IMR-90 (cell line): Measurements from ENCODE around the gene LZIC. TPM values are rescaled to one million over a fixed set of nuclear protein-coding genes. Genes with fewer than 3 reads are reported as not detected.

Experiments used
- ATAC-seq: fragments of 200-7000 bp; cut with Tn5 transposase; 2 replicates; pipeline ENCODE4 v1.9.1; 2020; ENCODE audit warnings: low read depth, mild to moderate bottlenecking, moderate library complexity
- BruUV-seq: library from RNA; stranded (reverse); fragments of 400-500 nt; replicated peaks from 2 replicates; lab custom pipeline; 2021; lab: Mats Ljungman, UMichigan
- CTCF ChIA-PET: fragments of 300-600 bp; formaldehyde crosslinking; extraction: SDS; loops from one replicate; lab custom pipeline; 2021; ENCODE audit warnings: antibody characterized with exemption; lab: Yijun Ruan, JAX
- POLR2A ChIA-PET: fragments of 300-600 bp; sonication (Branson Sonifier 250); formaldehyde crosslinking; loops from one replicate; lab custom pipeline; 2022; ENCODE audit warnings: antibody characterized with exemption; ENCODE audit not compliant: unreplicated experiment; lab: Charles Lee
- DNase-seq: peaks from one replicate; pipeline ENCODE4 v3.0.0; 2013
- H2AFZ ChIP-seq: replicated peaks from 2 replicates; pipeline ENCODE3; 2013; ENCODE audit warnings: low read length, mild to moderate bottlenecking; ENCODE audit not compliant: poor library complexity
- H2AK5ac ChIP-seq: 2 replicates; pipeline ENCODE4 v1.6.1; 2013; ENCODE audit warnings: low read depth, low read length, inconsistent platforms
- H2AK9ac ChIP-seq: replicated peaks from 2 replicates; pipeline ENCODE3; 2013; ENCODE audit warnings: mild to moderate bottlenecking, low read depth, low read length, moderate library complexity; ENCODE audit not compliant: poor library complexity
- H2BK120ac ChIP-seq: 2 replicates; pipeline ENCODE4 v1.6.1; 2013; ENCODE audit warnings: low read depth, low read length, inconsistent platforms
- H2BK15ac ChIP-seq: 3 replicates; pipeline ENCODE4 v1.6.1; 2013; ENCODE audit warnings: low read depth, low read length, inconsistent platforms
- H2BK20ac ChIP-seq: 2 replicates; pipeline ENCODE4 v1.6.1; 2013; ENCODE audit warnings: low read depth, mild to moderate bottlenecking, inconsistent platforms, low read length, moderate library complexity
- H2BK5ac ChIP-seq: 2 replicates; pipeline ENCODE4 v1.6.1; 2013; ENCODE audit warnings: mild to moderate bottlenecking, low read depth, low read length, inconsistent platforms; ENCODE audit not compliant: poor library complexity, severe bottlenecking
- H3K14ac ChIP-seq: replicated peaks from 2 replicates; pipeline ENCODE4 v1.6.1; 2013; ENCODE audit warnings: low read depth, low read length, inconsistent platforms
- H3K18ac ChIP-seq: 2 replicates; pipeline ENCODE4 v1.6.1; 2013; ENCODE audit warnings: low read depth, low read length, control low read depth
- H3K23ac ChIP-seq: 2 replicates; pipeline ENCODE4 v1.6.1; 2013; ENCODE audit warnings: low read depth, low read length, inconsistent platforms
- H3K27ac ChIP-seq: 2 replicates; pipeline ENCODE4 v1.5.1; 2013; ENCODE audit warnings: mild to moderate bottlenecking, control low read depth, low read length; ENCODE audit not compliant: insufficient read depth
- H3K27me3 ChIP-seq: 2 replicates; pipeline ENCODE4 v1.6.1; 2013; ENCODE audit warnings: low read length; ENCODE audit not compliant: control insufficient read depth, insufficient read depth
- H3K36me3 ChIP-seq: 2 replicates; pipeline ENCODE4 v1.6.1; 2013; ENCODE audit warnings: low read length, mixed read lengths; ENCODE audit not compliant: control insufficient read depth, insufficient read depth
- H3K4ac ChIP-seq: 2 replicates; pipeline ENCODE4 v1.6.1; 2013; ENCODE audit warnings: low read depth, low read length, inconsistent platforms
- H3K4me1 ChIP-seq: 2 replicates; pipeline ENCODE4 v1.6.1; 2013; ENCODE audit warnings: low read length, mixed read lengths; ENCODE audit not compliant: control insufficient read depth, insufficient read depth
- H3K4me2 ChIP-seq: 2 replicates; pipeline ENCODE4 v1.6.1; 2013; ENCODE audit warnings: low read depth, mild to moderate bottlenecking, control low read depth, low read length, moderate library complexity
- H3K4me3 ChIP-seq: 2 replicates; pipeline ENCODE4 v1.5.1; 2013; ENCODE audit warnings: low read depth, mild to moderate bottlenecking, control low read depth, low read length, moderate library complexity; ENCODE audit not compliant: insufficient read depth
- H3K56ac ChIP-seq: 2 replicates; pipeline ENCODE4 v1.6.1; 2013; ENCODE audit warnings: low read length, inconsistent platforms; ENCODE audit not compliant: insufficient read depth; ENCODE audit errors: extremely low read depth
- H3K79me1 ChIP-seq, 2 experiments: 2 replicates each; pipeline ENCODE4 v1.6.1; 2013; ENCODE audit warnings: low read length in 2 of 2, inconsistent platforms in 1 of 2, low read depth in 1 of 2
- H3K9ac ChIP-seq: 2 replicates; pipeline ENCODE4 v1.6.1; 2013; ENCODE audit warnings: low read depth, low read length, control low read depth
- H3K9me1 ChIP-seq: 2 replicates; pipeline ENCODE4 v1.6.1; 2013; ENCODE audit warnings: low read length, inconsistent platforms; ENCODE audit not compliant: insufficient read depth
- H3K9me3 ChIP-seq: 2 replicates; pipeline ENCODE4 v1.6.1; 2013; ENCODE audit warnings: low read length; ENCODE audit not compliant: control insufficient read depth, insufficient read depth
- H4K20me1 ChIP-seq: 2 replicates; pipeline ENCODE4 v1.6.1; 2013; ENCODE audit warnings: low read length, inconsistent platforms; ENCODE audit not compliant: insufficient read depth
- H4K5ac ChIP-seq: 2 replicates; pipeline ENCODE4 v1.6.1; 2013; ENCODE audit warnings: mild to moderate bottlenecking, low read depth, low read length, control low read depth
- H4K8ac ChIP-seq, 2 experiments: 2 replicates each; pipeline ENCODE4 v1.6.1; 2013; ENCODE audit warnings: low read depth in 2 of 2, low read length in 2 of 2, control low read depth in 1 of 2, inconsistent platforms in 1 of 2
- H4K91ac ChIP-seq: 2 replicates; pipeline ENCODE4 v1.6.1; 2013; ENCODE audit warnings: low read depth, low read length, inconsistent platforms; ENCODE audit not compliant: insufficient read depth
- CHD1 ChIP-seq: IDR thresholded peaks from 2 replicates; pipeline ENCODE4 v1.6.1; 2012; ENCODE audit warnings: low read depth, low read length, improper control_type of control experiment
- RFX5 ChIP-seq: IDR thresholded peaks from 2 replicates; pipeline ENCODE4 v1.8.0; 2012; ENCODE audit warnings: low read depth, mild to moderate bottlenecking, low read length, moderate library complexity
- WGBS, 2 experiments: methylation state at CpG; one replicate each; pipeline versions ENCODE4 v1.1.5 to v1.1.7; 2013; ENCODE audit warnings: missing lambda C conversion rate in 2 of 2; ENCODE audit not compliant: insufficient read length in 1 of 2; ENCODE audit errors: extremely low coverage in 2 of 2; 5-methylcytosine and 5-hydroxymethylcytosine counted together
- dilution Hi-C: fragments of 300-500 bp; cut with HindIII; formaldehyde crosslinking; loops from one replicate; pipeline ENCODE4 v1.14.3; 2018; ENCODE audit warnings: low sequenced_read_pairs; ENCODE audit not compliant: unreplicated experiment
- in situ Hi-C: fragments of 300-500 bp; cut with MboI; formaldehyde crosslinking; loops from 3 replicates; pipeline ENCODE4 v1.14.3; 2019; ENCODE audit warnings: low sequenced_read_pairs, inconsistent platforms, mixed read lengths
- intact Hi-C: fragments of 100-400 bp; cut with micrococcal nuclease; formaldehyde crosslinking; loops from 2 replicates; pipeline ENCODE4 v1.10.0; 2022
- polyA plus RNA-seq, 3 experiments: library from polyadenylated mRNA; depleted of rRNA; stranded (reverse); fragments of >200 nt; gene quantifications; 2 replicates each; pipeline ENCODE4 v1.2.3, GENCODE V29; 2012; ENCODE audit warnings: low replicate concordance in 1 of 3
- total RNA-seq: library from RNA; depleted of rRNA; stranded (reverse); fragments of >200 nt; gene quantifications from 2 replicates; pipeline ENCODE4 v1.2.3, GENCODE V29; 2012

LZIC gene
- total and polyA plus RNA-seq, 2 of the 4 experiments (the other 2 are of a cell fraction) = 11.6 to 19.0 TPM

DNA sequence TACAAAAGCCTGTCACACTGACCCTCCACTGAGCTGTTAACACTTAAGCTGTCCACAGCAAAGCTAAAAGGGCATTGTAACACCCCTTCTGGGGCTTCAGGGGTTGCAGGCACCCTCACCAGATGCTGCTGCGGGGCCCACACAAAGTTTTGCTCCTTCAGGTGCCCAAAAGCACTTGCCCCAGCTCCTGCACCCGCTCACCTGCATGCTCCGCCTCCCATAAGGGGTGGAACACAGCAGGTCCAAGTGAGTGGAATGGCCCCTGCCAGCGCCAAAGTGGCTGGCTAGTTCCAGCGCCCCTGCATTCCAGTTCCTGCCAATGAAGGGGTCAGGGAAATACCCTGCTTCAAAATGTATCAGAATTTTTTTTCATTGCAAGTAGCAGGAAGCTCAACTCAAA, 46.6 kb upstream of the LZIC start:
- intact Hi-C loops = loop anchor here (5.0 kb wide), 1 partner anchor 43 kb away; the partner anchor contains the start of gene UBE4B
- no peak overlapping the region for H3K4me2 ChIP-seq
- no TSS peak for BruUV-seq
- no peaks in the 10 kb centered on the region for H3K79me1 ChIP-seq
- in situ Hi-C loops = no loop called here
- no peak overlapping the region for H4K91ac ChIP-seq
- peaks cover 3% of the 10 kb centered on the region; the same call in 1 of the 2 replicates for H3K4me1 ChIP-seq
- no peak overlapping the region for H2AK9ac ChIP-seq
- H3K23ac ChIP-seq = no peak overlapping the region
- no peak overlapping the region for H2AK5ac ChIP-seq
- no peak overlapping the region for H3K4ac ChIP-seq
- no peak overlapping the region for H4K5ac ChIP-seq
- dilution Hi-C loops = no loop called here
- no peaks in the 10 kb centered on the region for H4K20me1 ChIP-seq
- no peak for ATAC-seq
- H3K27ac ChIP-seq = no peak overlapping the region
- H3K14ac ChIP-seq = no peak overlapping the region
- H3K56ac ChIP-seq = no peak overlapping the region
- H3K4me3 ChIP-seq = no peak overlapping the region
- H2BK120ac ChIP-seq = no peak overlapping the region
- H3K9ac ChIP-seq = no peak overlapping the region
- no peak overlapping the region for H2BK15ac ChIP-seq
- H3K9me3 ChIP-seq = no peaks in the 10 kb centered on the region
- ChIA-PET POLR2A (no interaction called here), CTCF (no interaction called here)
- 80% methylated on average over 2 of the region's 5 CpGs; no CpG with 5 or more reads in 1 of the 2 experiments for WGBS, 2 experiments
- H2BK20ac ChIP-seq = no peak overlapping the region
- H3K18ac ChIP-seq = no peak overlapping the region
- no peak overlapping the region for H4K8ac ChIP-seq
- peaks cover 5% of the 10 kb centered on the region; the same call in 1 of the 2 replicates for H3K9me1 ChIP-seq
- no peaks in the 10 kb centered on the region; the same call in 1 of the 2 replicates for H3K27me3 ChIP-seq
- no peak overlapping the region for H2BK5ac ChIP-seq
- no peak for DNase-seq
- no peak for TF ChIP-seq RFX5
- TF ChIP-seq CHD1 = no peak
- no peak overlapping the region for H2AFZ ChIP-seq
- no peaks in the 10 kb centered on the region for H3K36me3 ChIP-seq
